ENCODE data around the gene KRTAP13-2. TPM values are rescaled to one million over a fixed set of nuclear protein-coding genes. Genes with fewer than 3 reads are reported as not detected.
A peak's percentile ranks its signal among the peaks of the same experiment; 100 is the strongest.

The KRTAP13-2 gene
- total and polyA plus RNA-seq, 12 donors = not detected

GRCh38 chr21:30391492-30392025 lies 19.5 kb upstream of the KRTAP13-2 start:
- H3K4me1 ChIP-seq = peaks cover 0 to 7% (median 0%) of the 10 kb centered on the region in 9 donors
- H3K9me3 ChIP-seq = peaks cover 0 to 27% (median 0%) of the 10 kb centered on the region in 11 donors
- 22 to 31% methylated on average over 2 of the region's 2 CpGs for WGBS, 2 donors
- H3K27ac ChIP-seq = peak overlapping the region in 1 of 10 donors; percentile 13
- no peak for DNase-seq
- intact Hi-C loops (cut with DNase I) = no loop called here
- TF ChIP-seq, protein P1, sequence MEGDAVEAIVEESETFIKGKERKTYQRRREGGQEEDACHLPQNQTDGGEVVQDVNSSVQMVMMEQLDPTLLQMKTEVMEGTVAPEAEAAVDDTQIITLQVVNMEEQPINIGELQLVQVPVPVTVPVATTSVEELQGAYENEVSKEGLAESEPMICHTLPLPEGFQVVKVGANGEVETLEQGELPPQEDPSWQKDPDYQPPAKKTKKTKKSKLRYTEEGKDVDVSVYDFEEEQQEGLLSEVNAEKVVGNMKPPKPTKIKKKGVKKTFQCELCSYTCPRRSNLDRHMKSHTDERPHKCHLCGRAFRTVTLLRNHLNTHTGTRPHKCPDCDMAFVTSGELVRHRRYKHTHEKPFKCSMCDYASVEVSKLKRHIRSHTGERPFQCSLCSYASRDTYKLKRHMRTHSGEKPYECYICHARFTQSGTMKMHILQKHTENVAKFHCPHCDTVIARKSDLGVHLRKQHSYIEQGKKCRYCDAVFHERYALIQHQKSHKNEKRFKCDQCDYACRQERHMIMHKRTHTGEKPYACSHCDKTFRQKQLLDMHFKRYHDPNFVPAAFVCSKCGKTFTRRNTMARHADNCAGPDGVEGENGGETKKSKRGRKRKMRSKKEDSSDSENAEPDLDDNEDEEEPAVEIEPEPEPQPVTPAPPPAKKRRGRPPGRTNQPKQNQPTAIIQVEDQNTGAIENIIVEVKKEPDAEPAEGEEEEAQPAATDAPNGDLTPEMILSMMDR (IDR thresholded peaks at IDR 0.05) = no peak
- H3K4me3 ChIP-seq = no peak overlapping the region
- ATAC-seq = peak in 4 of 8 donors; percentile 17 to 67 (median 59)
- no peaks in the 10 kb centered on the region for H3K27me3 ChIP-seq
- no peaks in the 10 kb centered on the region for H3K36me3 ChIP-seq

DNA sequence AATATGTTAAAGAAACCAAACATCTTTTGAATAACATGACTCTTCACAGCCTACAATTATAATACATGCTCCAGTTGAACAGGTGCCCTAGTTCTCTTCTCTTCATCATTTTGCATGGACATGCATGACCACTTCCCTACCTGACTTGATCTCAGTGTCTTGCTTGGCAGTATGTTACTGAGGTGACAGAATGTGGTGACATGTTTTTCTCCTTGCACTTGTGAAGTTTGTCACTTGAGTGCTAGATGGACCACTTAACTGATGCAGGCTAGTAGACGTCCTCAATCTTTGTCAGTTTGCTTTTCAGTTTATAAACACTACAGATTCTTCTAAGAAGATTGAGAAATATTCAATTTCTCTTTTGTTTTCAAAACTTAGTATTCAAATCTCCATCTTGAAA lies 10.1 kb upstream of the KRTAP13-2 start:
- ATAC-seq (no peak), DNase-seq (no peak)
- Histone ChIP-seq H3K9me3 (no peaks in the 10 kb centered on the region), H3K27ac (no peak overlapping the region), H3K4me1 (no peaks in the 10 kb centered on the region), H3K36me3 (no peaks in the 10 kb centered on the region), H3K4me3 (no peak overlapping the region), H3K27me3 (no peaks in the 10 kb centered on the region)
- TF ChIP-seq, protein P1 (IDR thresholded peaks at IDR 0.05) = no peak
- intact Hi-C loops (cut with DNase I) = no loop called here
- WGBS, 2 donors = 26 to 47% methylated on average over 1 of the region's 1 CpG

DNA sequence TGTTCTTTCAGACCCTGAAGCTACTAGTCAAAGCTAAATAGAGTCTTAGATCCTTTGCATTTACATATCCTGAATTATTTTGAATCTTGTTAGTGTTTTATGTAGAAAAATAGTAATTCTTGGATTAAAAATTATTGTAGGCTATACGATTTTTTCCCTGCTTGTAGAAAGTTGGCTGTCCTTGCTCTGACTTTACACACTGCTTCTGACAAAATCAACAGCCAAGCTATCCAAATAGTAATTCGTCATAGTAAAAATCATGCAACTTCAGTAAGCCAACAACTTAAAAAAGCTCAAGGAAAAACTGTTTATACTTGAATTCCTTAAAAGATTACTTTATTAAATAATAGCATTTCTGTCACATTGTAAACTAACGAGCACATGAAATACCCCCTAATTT lies 16.2 kb downstream of the KRTAP13-2 start:
- no peaks in the 10 kb centered on the region for H3K36me3 ChIP-seq
- ATAC-seq = no peak
- no peaks in the 10 kb centered on the region for H3K4me1 ChIP-seq
- H3K9me3 ChIP-seq = no peaks in the 10 kb centered on the region
- TF ChIP-seq, protein P1 (IDR thresholded peaks at IDR 0.05) = no peak
- no peak for DNase-seq
- H3K4me3 ChIP-seq = no peak overlapping the region
- intact Hi-C loops (cut with DNase I) = no loop called here
- 63 to 64% methylated on average over 3 of the region's 3 CpGs for WGBS, 2 donors
- no peak overlapping the region for H3K27ac ChIP-seq
- no peaks in the 10 kb centered on the region for H3K27me3 ChIP-seq

GRCh38 chr21:30354308-30355005 lies 17.6 kb downstream of the KRTAP13-2 start:
- Histone ChIP-seq H3K27ac (no peak overlapping the region), H3K27me3 (no peaks in the 10 kb centered on the region), H3K4me1 (no peaks in the 10 kb centered on the region), H3K36me3 (no peaks in the 10 kb centered on the region), H3K9me3 (no peaks in the 10 kb centered on the region), H3K4me3 (no peak overlapping the region)
- TF ChIP-seq, protein P1 (IDR thresholded peaks at IDR 0.05) = no peak
- 52 to 76% methylated on average over 1 of the region's 1 CpG for WGBS, 2 donors
- intact Hi-C loops (cut with DNase I) = no loop called here
- ATAC-seq (no peak), DNase-seq (no peak)
